Camera-type eye (tissue), 1 donor: ENCODE data around the gene PPM1K. TPM values are rescaled to one million over a fixed set of nuclear protein-coding genes. Genes with fewer than 3 reads are reported as not detected.

Experiments
- total RNA-seq: library from RNA; depleted of rRNA; stranded (reverse); fragments of >200 nt; gene quantifications from one replicate; pipeline ENCODE4 v1.2.3, GENCODE V29; 2014

The PPM1K gene
- 54.4 TPM for total RNA-seq

GRCh38 chr4:88284439-88285234 is at the start of gene PPM1K:
TSS of gene PPM1K (minus strand) at chr4:88284561. CDS start at chr4:88278583, 5,978 bp downstream.

Other genes with a start within 250 kb of the PPM1K start
- 20.2 TPM for gene ABCG2, start 125.9 kb downstream of the PPM1K start, total RNA-seq
- gene HERC6, start 94.3 kb upstream of the PPM1K start, total RNA-seq: 7.9 TPM
- 4.2 TPM for gene HERC5, start 172.6 kb upstream of the PPM1K start, total RNA-seq
- gene PYURF, start 239.2 kb upstream of the PPM1K start, total RNA-seq: 66.1 TPM